Mucosa of rectum (tissue), 2 donors: ENCODE measurements around the gene FIGN.

Experiments used
- H3K27ac ChIP-seq, 2 donors: one replicate each; pipeline ENCODE4 v1.7.0; 2013; ENCODE audit warnings: inconsistent platforms in 2 of 2, low read depth in 2 of 2, low read length in 2 of 2
- H3K27me3 ChIP-seq, 2 donors: one replicate each; pipeline ENCODE4 v1.7.0; 2013; ENCODE audit warnings: low read length in 2 of 2; ENCODE audit not compliant: control insufficient read depth in 2 of 2, insufficient read depth in 2 of 2
- H3K36me3 ChIP-seq, 2 donors: one replicate each; pipeline ENCODE4 v1.7.0; 2013; ENCODE audit warnings: low read length in 2 of 2; ENCODE audit not compliant: control insufficient read depth in 2 of 2, insufficient read depth in 2 of 2
- H3K4me1 ChIP-seq, 2 donors: one replicate each; pipeline ENCODE4 v1.7.0; 2013; ENCODE audit warnings: low read length in 2 of 2, mild to moderate bottlenecking in 1 of 2; ENCODE audit not compliant: control insufficient read depth in 2 of 2, insufficient read depth in 2 of 2
- H3K4me3 ChIP-seq, 2 donors: one replicate each; pipeline ENCODE4 v1.7.0; 2013; ENCODE audit warnings: low read length in 2 of 2
- H3K9ac ChIP-seq, 2 donors: one replicate each; pipeline ENCODE4 v1.7.0; 2013; ENCODE audit warnings: low read length in 2 of 2, low read depth in 1 of 2, mild to moderate bottlenecking in 1 of 2
- H3K9me3 ChIP-seq, 2 donors: one replicate each; pipeline ENCODE4 v1.7.0; 2013; ENCODE audit warnings: low read length in 2 of 2; ENCODE audit not compliant: control insufficient read depth in 2 of 2
- donor health status: healthy.
- donor health status: Normal muscosa, but diverticular disease.

FIGN gene, protein sequence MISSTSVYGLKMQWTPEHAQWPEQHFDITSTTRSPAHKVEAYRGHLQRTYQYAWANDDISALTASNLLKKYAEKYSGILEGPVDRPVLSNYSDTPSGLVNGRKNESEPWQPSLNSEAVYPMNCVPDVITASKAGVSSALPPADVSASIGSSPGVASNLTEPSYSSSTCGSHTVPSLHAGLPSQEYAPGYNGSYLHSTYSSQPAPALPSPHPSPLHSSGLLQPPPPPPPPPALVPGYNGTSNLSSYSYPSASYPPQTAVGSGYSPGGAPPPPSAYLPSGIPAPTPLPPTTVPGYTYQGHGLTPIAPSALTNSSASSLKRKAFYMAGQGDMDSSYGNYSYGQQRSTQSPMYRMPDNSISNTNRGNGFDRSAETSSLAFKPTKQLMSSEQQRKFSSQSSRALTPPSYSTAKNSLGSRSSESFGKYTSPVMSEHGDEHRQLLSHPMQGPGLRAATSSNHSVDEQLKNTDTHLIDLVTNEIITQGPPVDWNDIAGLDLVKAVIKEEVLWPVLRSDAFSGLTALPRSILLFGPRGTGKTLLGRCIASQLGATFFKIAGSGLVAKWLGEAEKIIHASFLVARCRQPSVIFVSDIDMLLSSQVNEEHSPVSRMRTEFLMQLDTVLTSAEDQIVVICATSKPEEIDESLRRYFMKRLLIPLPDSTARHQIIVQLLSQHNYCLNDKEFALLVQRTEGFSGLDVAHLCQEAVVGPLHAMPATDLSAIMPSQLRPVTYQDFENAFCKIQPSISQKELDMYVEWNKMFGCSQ

DNA sequence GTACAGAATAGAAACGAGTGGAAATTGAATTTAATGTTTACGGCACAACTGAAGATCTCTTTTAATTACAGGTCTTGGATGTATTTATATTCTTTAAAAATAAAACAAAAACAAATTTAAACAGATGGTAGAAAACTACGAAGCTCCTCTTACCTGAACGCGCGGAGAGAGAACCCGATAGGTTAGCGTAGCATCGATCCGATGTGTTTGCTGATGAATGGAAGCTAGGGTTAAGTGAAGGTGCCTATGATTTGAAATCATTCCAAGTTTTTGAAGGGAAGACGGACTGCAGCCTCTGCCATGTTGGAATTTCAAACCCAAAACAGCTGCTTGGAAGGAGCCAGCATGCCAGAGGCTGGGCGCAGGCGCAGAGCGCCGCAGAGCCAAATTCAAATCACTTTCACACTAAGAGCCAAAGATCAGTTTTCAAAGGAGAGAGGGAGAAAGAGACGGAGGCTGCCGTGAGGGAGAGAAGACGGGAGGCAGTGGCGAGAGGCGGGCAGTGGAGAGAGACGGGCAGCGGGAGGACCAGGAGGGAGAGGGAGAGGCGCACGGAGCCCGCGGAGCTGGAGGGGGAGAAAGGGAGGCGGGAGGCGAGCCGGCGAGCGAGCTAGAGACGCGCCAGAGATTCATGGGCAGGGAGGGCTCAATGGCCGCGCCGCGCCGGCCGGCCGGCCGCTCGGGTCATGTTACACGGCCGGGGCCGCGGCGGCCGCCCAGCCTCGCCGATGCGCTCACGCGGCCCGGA is at the start of gene FIGN:
Gene FIGN (minus strand): TSS at position 324 of the 748 bp plus-strand sequence. CDS start 1,081 bp downstream, outside the sequence.
- H3K4me3 ChIP-seq, result peak within 1 kb of the TSS; percentile 74 to 77
- no peaks in the 10 kb centered on the region for H3K4me1 ChIP-seq
- peak within 1 kb of the TSS; percentile 29 to 67 for H3K9ac ChIP-seq
- H3K27ac ChIP-seq, result peak within 1 kb of the TSS; percentile 64 to 70
- H3K36me3 ChIP-seq, result no peaks in the 10 kb centered on the region
- H3K27me3 ChIP-seq, result peaks cover 9 to 13% of the 10 kb centered on the region in 2 donors
- H3K9me3 ChIP-seq, result no peaks in the 10 kb centered on the region

DNA sequence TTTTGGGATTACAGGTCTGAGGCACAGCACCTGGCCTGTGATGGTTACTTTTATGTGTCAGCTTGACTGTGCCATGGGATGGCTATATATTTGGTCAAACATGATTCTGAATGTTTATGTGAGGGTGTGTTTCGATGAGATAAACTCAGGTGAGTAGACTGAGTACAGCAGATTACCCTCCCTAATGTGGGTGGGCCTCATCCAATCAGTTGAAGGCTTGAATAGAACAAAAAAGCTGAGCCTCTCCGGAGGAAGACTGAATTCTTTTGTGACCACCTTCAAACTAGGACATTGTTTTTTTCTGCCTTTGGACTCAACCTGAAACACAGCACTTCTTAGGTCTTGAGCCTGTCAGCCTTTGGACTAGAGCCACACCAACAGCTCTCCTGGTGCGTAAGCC is 49.4 kb upstream of the FIGN start:
- Histone ChIP-seq H3K9ac (no peak overlapping the region), H3K27ac (no peak overlapping the region), H3K9me3 (no peaks in the 10 kb centered on the region), H3K4me3 (no peak overlapping the region), H3K27me3 (no peaks in the 10 kb centered on the region), H3K36me3 (no peaks in the 10 kb centered on the region), H3K4me1 (no peaks in the 10 kb centered on the region)

DNA sequence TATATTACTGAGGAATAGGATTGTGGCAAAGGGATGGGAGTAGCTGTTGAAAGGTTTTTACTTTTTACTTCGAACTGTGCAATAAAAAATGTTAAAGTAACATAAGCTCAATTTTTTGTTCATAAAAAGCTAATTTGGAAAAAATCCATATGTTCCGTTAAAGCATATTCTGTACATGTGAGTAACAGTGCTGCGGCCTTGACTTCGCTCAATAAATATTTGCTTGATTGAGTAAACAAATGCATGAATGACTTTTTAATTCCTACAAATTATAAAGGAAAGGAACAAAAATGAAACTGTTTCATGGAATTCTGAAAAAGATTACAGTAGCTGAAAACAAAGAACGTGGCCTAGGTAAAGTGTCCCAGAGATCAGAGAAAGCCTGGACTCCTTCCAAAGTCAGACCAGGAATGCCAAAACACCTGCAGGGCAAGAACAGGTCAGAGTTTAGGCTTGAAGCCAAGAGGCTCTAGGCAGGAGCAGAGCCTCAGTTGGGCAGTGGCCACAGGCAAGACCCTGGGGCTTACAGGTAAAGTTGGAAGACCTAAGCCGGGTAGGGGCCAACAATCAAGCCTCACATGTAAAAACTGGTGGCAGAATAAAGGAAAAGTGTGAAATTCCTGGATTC is 44.3 kb upstream of the FIGN start:
- H3K9me3 ChIP-seq, result no peaks in the 10 kb centered on the region
- no peaks in the 10 kb centered on the region for H3K36me3 ChIP-seq
- H3K27ac ChIP-seq, result no peak overlapping the region
- no peaks in the 10 kb centered on the region for H3K27me3 ChIP-seq
- no peak overlapping the region for H3K4me3 ChIP-seq
- no peaks in the 10 kb centered on the region for H3K4me1 ChIP-seq
- H3K9ac ChIP-seq, result no peak overlapping the region

DNA sequence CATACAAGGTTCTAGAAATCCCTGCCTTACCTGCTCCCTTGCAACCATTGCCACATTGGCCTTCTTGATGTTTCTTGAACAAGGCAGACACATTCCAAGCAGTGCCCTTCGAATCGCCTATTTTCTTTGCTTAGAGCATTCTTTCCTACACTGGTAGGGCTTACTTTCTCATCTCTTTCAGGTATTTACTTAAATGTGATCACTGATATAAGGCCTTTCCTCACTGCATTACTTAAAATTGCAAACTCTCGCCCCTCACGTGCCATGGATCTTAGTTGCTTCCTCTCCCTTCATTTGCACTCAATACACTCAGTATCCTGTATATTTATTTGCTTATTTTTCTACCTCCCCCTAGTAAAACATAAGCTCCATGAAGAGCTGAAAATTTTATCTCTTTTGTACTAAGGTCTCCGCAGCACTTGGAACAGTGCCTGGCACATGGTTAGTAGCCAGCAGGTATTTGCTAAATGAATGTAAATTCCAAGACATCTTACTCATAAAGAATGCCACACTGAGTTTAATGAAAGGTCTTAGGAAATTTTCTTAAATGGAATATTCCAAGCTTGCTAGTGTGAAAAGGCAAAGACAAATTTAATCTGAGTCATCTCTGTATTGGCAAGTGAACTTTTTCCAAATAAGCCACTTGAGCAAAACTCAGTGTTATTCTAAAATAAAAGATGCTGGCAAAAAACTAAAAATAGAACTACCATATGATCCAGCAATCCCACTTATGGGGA is 42.4 kb upstream of the FIGN start:
- H3K9me3 ChIP-seq, result no peaks in the 10 kb centered on the region
- H3K27me3 ChIP-seq, result no peaks in the 10 kb centered on the region
- H3K4me3 ChIP-seq, result no peak overlapping the region
- no peak overlapping the region for H3K27ac ChIP-seq
- no peaks in the 10 kb centered on the region for H3K36me3 ChIP-seq
- no peak overlapping the region for H3K9ac ChIP-seq
- no peaks in the 10 kb centered on the region for H3K4me1 ChIP-seq

DNA sequence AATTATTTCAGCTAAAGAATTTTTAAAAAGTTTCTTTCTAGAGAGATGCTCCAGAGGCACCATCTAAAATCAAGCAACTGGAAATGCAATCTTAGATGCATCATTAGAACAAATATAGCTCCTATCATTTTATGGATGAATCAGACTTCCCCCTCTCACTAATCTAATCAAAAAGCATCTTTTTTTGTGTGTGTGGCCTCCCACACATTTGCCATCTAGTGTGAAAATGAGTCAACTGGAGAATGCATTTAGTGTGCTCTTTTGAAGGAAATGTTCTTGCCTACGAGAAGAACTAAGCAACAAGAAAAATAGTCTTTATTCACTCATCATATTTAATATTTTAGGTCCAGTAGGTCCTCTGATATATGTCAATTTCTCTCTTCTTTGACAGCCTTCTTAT is 39.5 kb upstream of the FIGN start:
- Histone ChIP-seq H3K36me3 (no peaks in the 10 kb centered on the region), H3K9ac (no peak overlapping the region), H3K27me3 (no peaks in the 10 kb centered on the region), H3K27ac (no peak overlapping the region), H3K4me1 (no peaks in the 10 kb centered on the region), H3K9me3 (no peaks in the 10 kb centered on the region), H3K4me3 (no peak overlapping the region)

DNA sequence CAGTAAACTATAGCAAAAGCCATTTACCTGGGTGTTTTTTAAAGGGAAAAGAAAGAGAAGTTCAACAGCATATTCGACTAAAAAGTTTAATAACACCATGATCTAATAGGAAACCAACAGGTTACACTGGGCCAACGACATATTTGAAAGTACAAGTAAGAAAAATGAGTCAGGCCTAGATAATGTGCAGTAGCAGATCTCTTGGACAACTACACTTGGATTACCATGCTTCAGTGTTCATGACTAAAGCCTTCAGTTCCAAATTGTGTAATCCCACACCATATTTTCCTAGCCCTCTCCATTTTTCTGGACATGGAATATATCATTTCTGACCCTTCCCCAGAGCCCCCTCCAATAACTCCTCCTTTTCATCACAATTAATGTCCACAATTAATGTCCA is 39.1 kb upstream of the FIGN start:
- H3K4me1 ChIP-seq, result no peaks in the 10 kb centered on the region
- H3K27ac ChIP-seq, result no peak overlapping the region
- no peaks in the 10 kb centered on the region for H3K36me3 ChIP-seq
- no peaks in the 10 kb centered on the region for H3K9me3 ChIP-seq
- H3K4me3 ChIP-seq, result no peak overlapping the region
- no peak overlapping the region for H3K9ac ChIP-seq
- H3K27me3 ChIP-seq, result no peaks in the 10 kb centered on the region

DNA sequence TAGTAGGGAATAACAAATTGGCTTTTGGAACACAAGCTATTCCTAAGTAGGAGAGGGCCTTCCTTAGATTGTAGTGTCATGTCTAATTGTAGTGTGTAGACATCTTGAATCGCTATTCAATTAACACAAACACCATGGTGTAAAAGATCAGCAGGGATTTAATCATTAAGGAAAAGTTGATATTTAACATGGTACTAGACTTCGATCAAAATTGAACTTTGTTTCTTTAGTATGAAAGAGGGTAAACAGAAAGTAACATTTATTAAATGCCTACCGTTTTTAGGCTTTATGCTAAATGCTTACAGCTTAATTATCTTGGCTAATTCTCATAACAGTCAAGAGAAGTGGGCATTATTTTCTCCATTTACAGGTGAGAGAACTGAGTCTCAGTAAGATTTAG is 37.5 kb upstream of the FIGN start:
- Histone ChIP-seq H3K36me3 (no peaks in the 10 kb centered on the region), H3K9me3 (no peaks in the 10 kb centered on the region), H3K27me3 (no peaks in the 10 kb centered on the region), H3K4me3 (no peak overlapping the region), H3K4me1 (no peaks in the 10 kb centered on the region), H3K27ac (no peak overlapping the region), H3K9ac (no peak overlapping the region)

DNA sequence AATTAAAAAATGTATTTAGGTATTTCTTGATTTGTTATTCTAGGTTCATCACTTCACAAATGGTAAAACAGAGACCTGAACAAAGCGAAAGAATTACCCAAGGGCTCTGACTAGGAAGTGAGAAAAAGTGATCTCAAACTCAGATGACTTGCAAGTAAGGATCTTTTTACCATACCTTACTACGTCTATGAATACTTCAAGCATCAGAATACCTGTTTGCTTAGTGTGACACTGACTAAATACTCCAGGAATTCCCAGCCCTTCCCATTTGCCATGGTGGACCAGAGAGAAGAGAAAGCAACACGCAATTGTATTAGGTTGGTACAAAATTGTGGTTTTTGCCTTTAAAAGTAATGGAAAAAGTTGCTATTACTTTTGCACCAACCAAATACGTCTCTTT is 35.8 kb upstream of the FIGN start:
- no peak overlapping the region for H3K4me3 ChIP-seq
- no peaks in the 10 kb centered on the region for H3K9me3 ChIP-seq
- no peak overlapping the region for H3K27ac ChIP-seq
- H3K4me1 ChIP-seq, result no peaks in the 10 kb centered on the region
- H3K27me3 ChIP-seq, result no peaks in the 10 kb centered on the region
- H3K9ac ChIP-seq, result no peak overlapping the region
- H3K36me3 ChIP-seq, result no peaks in the 10 kb centered on the region

DNA sequence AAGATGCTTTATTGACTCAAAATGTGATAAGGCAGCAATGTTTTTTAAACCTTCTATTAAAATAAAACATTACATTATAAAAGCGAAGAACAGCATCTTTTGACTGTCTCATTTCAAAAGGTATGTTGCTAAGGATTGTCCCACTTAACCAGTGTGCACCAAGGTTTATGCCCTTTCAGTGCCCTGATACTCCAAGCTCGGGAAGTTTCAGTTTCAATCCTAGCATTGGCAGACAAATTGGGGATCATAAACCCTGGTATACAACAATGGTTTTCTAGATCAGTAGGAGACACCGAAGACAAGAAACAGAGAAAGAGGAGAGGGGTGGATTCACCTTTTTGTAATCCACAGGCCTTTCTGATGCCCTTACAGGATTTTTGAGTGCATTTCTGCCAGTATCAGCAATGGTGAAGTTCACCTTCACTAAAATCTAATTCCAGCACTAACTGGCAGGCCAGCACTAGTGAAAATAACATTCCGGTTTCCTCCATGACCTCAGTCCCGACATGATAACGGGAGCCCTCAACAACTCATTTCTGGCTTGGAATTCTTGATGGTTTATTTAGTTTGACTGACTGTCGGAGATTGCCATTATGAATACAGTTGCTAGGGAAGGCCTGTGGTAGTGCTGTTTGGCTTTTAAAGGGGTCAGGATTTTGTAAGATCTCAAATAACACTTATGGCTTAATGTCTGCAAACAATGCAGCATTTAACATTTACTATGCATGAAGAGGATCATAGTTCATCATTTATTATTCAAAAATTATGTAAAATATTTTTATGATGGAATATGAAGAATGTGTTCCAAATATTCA is 33.3 kb upstream of the FIGN start:
- Histone ChIP-seq H3K36me3 (no peaks in the 10 kb centered on the region), H3K9ac (no peak overlapping the region), H3K27ac (no peak overlapping the region), H3K9me3 (no peaks in the 10 kb centered on the region), H3K4me3 (no peak overlapping the region), H3K4me1 (no peaks in the 10 kb centered on the region), H3K27me3 (no peaks in the 10 kb centered on the region)
